Neural cell (in vitro differentiated cells): ENCODE results near the gene CFI. TPM values are rescaled to one million over a fixed set of nuclear protein-coding genes. Genes with fewer than 3 reads are reported as not detected.

Experiments
- H2AFZ ChIP-seq: fragments of 200-600, 300-800 bp; sonication (generic), shearing (Covaris generic); 2 replicates; pipeline ENCODE4 v1.6.0; 2014; ENCODE audit warnings: low read depth, mild to moderate bottlenecking, antibody characterized with exemption, low read length, moderate library complexity
- H3F3A ChIP-seq: fragments of 200-600 bp; shearing (Covaris generic); 2 replicates; pipeline ENCODE4 v1.6.1; 2016; ENCODE audit warnings: mild to moderate bottlenecking, moderate library complexity, mixed read lengths, antibody characterized with exemption, low read length; ENCODE audit not compliant: insufficient read depth, poor library complexity, severe bottlenecking
- H3K27ac ChIP-seq: fragments of 200-600, 300-800 bp; sonication (generic), shearing (Covaris generic); 2 replicates; pipeline ENCODE4 v1.5.1; 2014; ENCODE audit warnings: mild to moderate bottlenecking, low read length, moderate library complexity
- H3K27me3 ChIP-seq: fragments of 300-800, 200-600 bp; sonication (generic), shearing (Covaris generic); 2 replicates; pipeline ENCODE4 v1.6.0; 2014; ENCODE audit warnings: mild to moderate bottlenecking, low read depth, low read length, moderate library complexity; ENCODE audit not compliant: insufficient read depth
- H3K36me3 ChIP-seq: fragments of 300-800, 200-600 bp; sonication (generic), shearing (Covaris generic); 2 replicates; pipeline ENCODE4 v1.5.1; 2014; ENCODE audit warnings: mild to moderate bottlenecking, antibody characterized with exemption, low read length, moderate library complexity; ENCODE audit not compliant: insufficient read depth
- H3K4me2 ChIP-seq: fragments of 300-800, 200-600 bp; sonication (generic), shearing (Covaris generic); 2 replicates; pipeline ENCODE4 v1.6.0; 2014; ENCODE audit warnings: mild to moderate bottlenecking, low read length
- H3K4me3 ChIP-seq: fragments of 300-800, 200-600 bp; sonication (generic), shearing (Covaris generic); 2 replicates; pipeline ENCODE4 v1.5.1; 2014; ENCODE audit warnings: mild to moderate bottlenecking, low read length, moderate library complexity
- H3K79me2 ChIP-seq: fragments of 200-600 bp; shearing (Covaris generic); replicated peaks from 2 replicates; pipeline ENCODE4 v1.6.0; 2014; ENCODE audit warnings: mild to moderate bottlenecking, low read length, moderate library complexity; ENCODE audit not compliant: insufficient read depth
- H3K9ac ChIP-seq: fragments of 300-800, 200-600 bp; sonication (generic), shearing (Covaris generic); 2 replicates; pipeline ENCODE4 v1.6.1; 2016; ENCODE audit warnings: mild to moderate bottlenecking, low read length, mixed read lengths
- H3K9me2 ChIP-seq: fragments of 200-600 bp; shearing (Covaris generic); 2 replicates; pipeline ENCODE4 v1.6.1; 2016; ENCODE audit warnings: mild to moderate bottlenecking, low read length, mixed read lengths; ENCODE audit not compliant: insufficient read depth
- H3K9me3 ChIP-seq: fragments of 200-600, 300-800 bp; sonication (generic), shearing (Covaris generic); 2 replicates; pipeline ENCODE4 v1.6.1; 2016; ENCODE audit warnings: mild to moderate bottlenecking, mixed run types, low read length, moderate library complexity, mixed read lengths
- H4K20me1 ChIP-seq: fragments of 200-600 bp; shearing (Covaris generic); 2 replicates; pipeline ENCODE4 v1.6.1; 2016; ENCODE audit warnings: mild to moderate bottlenecking, mixed run types; ENCODE audit not compliant: insufficient read depth
- EP300 ChIP-seq: fragments of 450-650 bp; conservative IDR thresholded peaks from 2 replicates; pipeline ENCODE4 v1.6.1; 2014; ENCODE audit warnings: antibody characterized with exemption, mild to moderate bottlenecking, moderate library complexity; ENCODE audit not compliant: poor library complexity, severe bottlenecking
- EZH2 ChIP-seq: fragments of 200-600, 300-800 bp; shearing (Covaris generic), sonication (generic); IDR thresholded peaks from 2 replicates; pipeline ENCODE4 v1.6.1; 2014; ENCODE audit warnings: antibody characterized with exemption, low read length, borderline replicate concordance, mild to moderate bottlenecking; ENCODE audit not compliant: insufficient read depth, poor library complexity, severe bottlenecking
- MXI1 ChIP-seq: fragments of 450-650 bp; conservative IDR thresholded peaks from 2 replicates; pipeline ENCODE4 v1.6.1; 2014; ENCODE audit warnings: antibody characterized with exemption, mild to moderate bottlenecking; ENCODE audit not compliant: poor library complexity, severe bottlenecking
- POLR2AphosphoS5 ChIP-seq: IDR thresholded peaks from 2 replicates; pipeline ENCODE4 v1.6.1; 2012
- RAD21 ChIP-seq: fragments of 450-650 bp; conservative IDR thresholded peaks from 2 replicates; pipeline ENCODE4 v1.6.1; 2014; ENCODE audit warnings: antibody characterized with exemption, mild to moderate bottlenecking, moderate library complexity
- REST ChIP-seq: IDR thresholded peaks from 2 replicates; pipeline ENCODE4 v1.6.1; 2012; ENCODE audit warnings: borderline replicate concordance
- SMC3 ChIP-seq: fragments of 450-650 bp; conservative IDR thresholded peaks from 2 replicates; pipeline ENCODE4 v1.6.1; 2014; ENCODE audit warnings: antibody characterized with exemption, mild to moderate bottlenecking, moderate library complexity; ENCODE audit not compliant: poor library complexity
- TAF1 ChIP-seq: IDR thresholded peaks from 2 replicates; pipeline ENCODE4 v1.6.1; 2012; ENCODE audit warnings: low read depth
- polyA plus RNA-seq: library from polyadenylated mRNA; depleted of rRNA; stranded (reverse); fragments of >200 nt; gene quantifications from 2 replicates; pipeline ENCODE4 v1.2.3, GENCODE V29; 2014
- TF ChIP-seq, protein P1 (sequence below): fragments of 450-650 bp; IDR thresholded peaks from 2 replicates; pipeline ENCODE4 v1.5.1; 2014; ENCODE audit warnings: antibody characterized with exemption, mild to moderate bottlenecking, moderate library complexity; ENCODE audit not compliant: poor library complexity, severe bottlenecking

The CFI gene
- polyA plus RNA-seq, 1 donor from 2014 or later: not detected

GRCh38 chr4:109815151-109816081 is 13.6 kb upstream of the CFI start, which contains the start of gene GAR1:
Gene GAR1 (plus strand): TSS chr4:109815762. CDS start chr4:109816165, 403 bp downstream.
- Histone ChIP-seq H3K27me3 (no peaks in the 10 kb centered on the region), H3K4me2 (peak within 1 kb of the TSS; percentile 81), H3K79me2 (peaks cover 21% of the 10 kb centered on the region), H3K4me3 (peak within 1 kb of the TSS; percentile 75), H3F3A (no peaks in the 10 kb centered on the region), H2AFZ (peak within 1 kb of the TSS; percentile 95), H4K20me1 (no peaks in the 10 kb centered on the region), H3K27ac (peak within 1 kb of the TSS; percentile 68), H3K9me2 (no peaks in the 10 kb centered on the region), H3K36me3 (no peaks in the 10 kb centered on the region), H3K9me3 (no peaks in the 10 kb centered on the region), H3K9ac (peak within 1 kb of the TSS; percentile 73)
- TF ChIP-seq, protein P1, sequence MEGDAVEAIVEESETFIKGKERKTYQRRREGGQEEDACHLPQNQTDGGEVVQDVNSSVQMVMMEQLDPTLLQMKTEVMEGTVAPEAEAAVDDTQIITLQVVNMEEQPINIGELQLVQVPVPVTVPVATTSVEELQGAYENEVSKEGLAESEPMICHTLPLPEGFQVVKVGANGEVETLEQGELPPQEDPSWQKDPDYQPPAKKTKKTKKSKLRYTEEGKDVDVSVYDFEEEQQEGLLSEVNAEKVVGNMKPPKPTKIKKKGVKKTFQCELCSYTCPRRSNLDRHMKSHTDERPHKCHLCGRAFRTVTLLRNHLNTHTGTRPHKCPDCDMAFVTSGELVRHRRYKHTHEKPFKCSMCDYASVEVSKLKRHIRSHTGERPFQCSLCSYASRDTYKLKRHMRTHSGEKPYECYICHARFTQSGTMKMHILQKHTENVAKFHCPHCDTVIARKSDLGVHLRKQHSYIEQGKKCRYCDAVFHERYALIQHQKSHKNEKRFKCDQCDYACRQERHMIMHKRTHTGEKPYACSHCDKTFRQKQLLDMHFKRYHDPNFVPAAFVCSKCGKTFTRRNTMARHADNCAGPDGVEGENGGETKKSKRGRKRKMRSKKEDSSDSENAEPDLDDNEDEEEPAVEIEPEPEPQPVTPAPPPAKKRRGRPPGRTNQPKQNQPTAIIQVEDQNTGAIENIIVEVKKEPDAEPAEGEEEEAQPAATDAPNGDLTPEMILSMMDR: peak; percentile 38
- TF ChIP-seq SMC3: peak; percentile 14
- no peak for TF ChIP-seq TAF1
- peak; percentile 53 for TF ChIP-seq REST
- TF ChIP-seq EP300: peak; percentile 55
- TF ChIP-seq POLR2AphosphoS5: peak; percentile 81
- peak; percentile 97 for TF ChIP-seq MXI1
- TF ChIP-seq EZH2: no peak
- peak; percentile 15 for TF ChIP-seq RAD21

GRCh38 chr4:109811707-109812106 is 9.9 kb upstream of the CFI start:
- H3K4me2 ChIP-seq: no peak overlapping the region
- TF ChIP-seq SMC3: no peak
- TF ChIP-seq POLR2AphosphoS5: no peak
- TF ChIP-seq RAD21: no peak
- no peak for TF ChIP-seq TAF1
- TF ChIP-seq EP300: no peak
- TF ChIP-seq MXI1: no peak
- TF ChIP-seq, protein P1: no peak
- TF ChIP-seq EZH2: no peak
- no peak for TF ChIP-seq REST
- H3K9me2 ChIP-seq: no peaks in the 10 kb centered on the region

More at GRCh38 chr4:109811707-109812106, 9.9 kb upstream of the CFI start:
- H4K20me1 ChIP-seq: no peaks in the 10 kb centered on the region
- no peaks in the 10 kb centered on the region for H3K36me3 ChIP-seq
- H3K27ac ChIP-seq: no peak overlapping the region
- no peaks in the 10 kb centered on the region for H3K9me3 ChIP-seq
- no peak overlapping the region for H2AFZ ChIP-seq
- no peaks in the 10 kb centered on the region for H3K27me3 ChIP-seq
- H3K9ac ChIP-seq: no peak overlapping the region
- H3K4me3 ChIP-seq: no peak overlapping the region
- H3F3A ChIP-seq: no peaks in the 10 kb centered on the region
- H3K79me2 ChIP-seq: peaks cover 10% of the 10 kb centered on the region
